ENCODE data around the gene ZC3H12D.

Gene ZC3H12D

GRCh38 chr6:149443411-149444181 lies 41.2 kb downstream of the ZC3H12D start:
- DNase-seq (ENCODE audit: low spot score) = no peak

- no peak for DNase-seq (ENCODE audit: low spot score)
Measured at GRCh38 chr6:149441740-149442139, 43.1 kb downstream of the ZC3H12D start.

DNA sequence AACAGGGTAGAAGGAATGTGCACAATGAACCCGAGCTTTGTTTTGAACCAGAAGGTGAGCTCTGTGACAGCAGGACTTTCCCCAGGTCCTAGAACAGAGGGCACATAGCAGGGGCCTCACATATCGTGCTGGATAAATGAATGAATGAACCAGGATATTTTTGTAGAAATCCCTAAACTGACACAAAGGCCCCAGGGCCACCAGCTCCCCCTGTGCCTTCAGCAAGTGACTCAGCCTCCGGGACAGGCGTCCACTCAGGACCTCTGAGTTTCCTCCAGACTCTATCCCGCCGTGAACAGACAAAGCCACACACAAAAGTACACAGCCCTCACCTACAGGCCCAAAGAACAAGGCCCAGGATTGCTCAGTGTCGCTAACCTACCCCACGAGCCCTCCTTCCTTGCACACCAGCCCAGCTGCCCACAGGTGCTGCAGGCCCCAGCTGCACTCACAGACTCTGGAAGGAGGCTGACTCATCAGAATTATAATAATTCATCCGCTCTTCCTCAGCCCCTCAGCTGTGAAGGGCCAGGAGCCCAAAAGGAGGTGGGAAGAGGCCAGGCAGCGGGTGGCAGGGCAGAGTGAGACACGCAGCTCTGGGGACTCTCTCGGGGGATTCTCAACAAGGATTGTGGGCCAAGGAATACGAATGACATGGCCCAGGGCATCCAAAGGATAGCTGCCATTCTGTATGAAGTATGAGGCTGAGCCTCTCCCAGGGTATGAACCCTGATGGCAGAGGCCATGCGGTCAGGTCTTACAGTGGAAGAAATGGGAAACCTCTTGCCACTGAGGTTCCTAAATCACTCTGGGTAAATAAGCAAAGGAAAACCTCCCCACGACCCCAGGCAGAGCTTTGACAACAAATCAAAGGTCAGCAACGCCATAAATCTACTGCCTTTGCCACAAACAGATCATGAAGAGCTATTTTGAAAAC lies 43.8 kb downstream of the ZC3H12D start:
- no peak for DNase-seq (ENCODE audit: low spot score)

- no peak for DNase-seq (ENCODE audit: low spot score)
Measured at GRCh38 chr6:149439626-149440025, 45.2 kb downstream of the ZC3H12D start.

GRCh38 chr6:149438855-149439254 lies 46.0 kb downstream of the ZC3H12D start:
- no peak for DNase-seq (ENCODE audit: low spot score)

GRCh38 chr6:149437212-149437611 lies 47.6 kb downstream of the ZC3H12D start:
- no peak for DNase-seq (ENCODE audit: low spot score)

GRCh38 chr6:149436647-149437046 lies 48.2 kb downstream of the ZC3H12D start:
- DNase-seq (ENCODE audit: low spot score) = no peak

DNA sequence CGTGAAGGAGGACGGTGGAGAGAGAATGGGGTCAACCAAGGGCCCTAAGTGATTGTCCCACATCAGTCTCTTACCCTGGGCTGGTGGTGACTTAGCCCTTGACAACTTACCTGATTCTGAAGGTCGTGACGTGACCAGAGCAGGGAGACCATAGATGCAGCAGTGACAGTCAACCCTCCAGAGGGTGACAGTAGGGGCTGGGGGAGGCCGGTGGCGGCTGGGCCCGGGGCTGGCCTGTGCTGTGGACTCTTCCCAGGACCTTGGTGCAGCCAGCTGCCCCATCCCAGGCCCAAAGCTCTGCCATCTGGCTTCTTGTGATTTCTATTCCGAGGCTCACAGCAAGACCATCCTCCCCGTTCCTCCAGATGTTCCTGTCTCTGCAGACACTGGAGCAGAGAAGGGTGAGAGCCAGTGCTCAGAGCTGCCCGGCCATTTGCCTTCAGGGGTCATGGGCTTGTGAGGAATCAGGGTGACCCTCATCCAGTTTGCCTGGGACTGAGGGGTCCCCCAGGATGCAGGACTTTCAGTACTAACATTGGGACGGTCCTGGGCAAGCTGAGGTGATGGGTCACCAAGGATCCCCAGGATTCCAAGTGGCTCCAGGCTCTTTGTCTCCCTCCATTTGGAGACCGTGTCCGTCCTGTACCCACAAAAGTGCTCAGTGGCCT lies 48.8 kb downstream of the ZC3H12D start:
- DNase-seq (ENCODE audit: low spot score) = no peak

DNA sequence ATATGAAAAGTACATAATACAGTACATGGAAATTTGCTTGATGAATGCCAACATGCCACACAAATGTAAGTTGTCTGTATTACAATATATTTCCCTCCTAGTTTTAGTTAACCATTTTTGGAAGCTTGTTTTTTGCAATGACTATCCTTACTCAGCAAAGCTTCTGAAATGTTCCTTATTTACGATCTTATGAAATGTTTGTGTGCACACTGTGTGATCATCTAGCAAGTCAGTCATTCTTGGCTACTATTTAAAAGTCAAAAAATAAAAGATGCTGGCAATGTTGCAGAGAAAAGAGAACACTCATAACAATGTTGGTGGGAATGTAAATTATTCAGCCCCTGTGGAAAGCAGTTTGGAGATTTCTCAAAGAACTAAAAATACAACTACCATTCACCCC lies 50.9 kb downstream of the ZC3H12D start:
- DNase-seq (ENCODE audit: low spot score) = no peak

- DNase-seq (ENCODE audit: low spot score) = no peak
Measured at GRCh38 chr6:149433405-149433804, 51.4 kb downstream of the ZC3H12D start.

- peak; percentile 96 for DNase-seq (ENCODE audit: low spot score)
Measured at GRCh38 chr6:149431905-149432775, 52.7 kb downstream of the ZC3H12D start.

GRCh38 chr6:149429427-149430360 lies 55.1 kb downstream of the ZC3H12D start:
- no peak for DNase-seq (ENCODE audit: low spot score)

GRCh38 chr6:149428606-149429005 lies 56.2 kb downstream of the ZC3H12D start:
- DNase-seq (ENCODE audit: low spot score) = no peak

DNA sequence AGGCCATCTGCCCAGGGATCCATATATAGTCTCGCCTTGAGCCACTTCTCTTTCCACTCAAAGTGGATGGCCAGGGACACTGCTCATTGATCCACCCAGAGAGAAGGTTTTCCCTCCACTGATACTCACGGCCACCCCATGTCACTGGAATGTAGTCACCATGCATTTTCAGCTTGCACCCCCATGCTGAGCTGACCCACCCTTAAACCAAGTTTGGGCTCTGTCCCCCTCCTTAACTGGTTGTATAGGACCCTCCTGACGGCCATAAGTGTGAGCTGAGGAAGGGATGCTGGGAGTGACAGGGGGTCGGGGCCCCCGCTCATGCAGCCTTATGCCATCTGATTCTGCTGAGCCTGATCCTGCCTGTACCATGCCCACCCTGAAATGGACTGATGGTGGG lies 59.1 kb downstream of the ZC3H12D start:
- no peak for DNase-seq (ENCODE audit: low spot score)

DNA sequence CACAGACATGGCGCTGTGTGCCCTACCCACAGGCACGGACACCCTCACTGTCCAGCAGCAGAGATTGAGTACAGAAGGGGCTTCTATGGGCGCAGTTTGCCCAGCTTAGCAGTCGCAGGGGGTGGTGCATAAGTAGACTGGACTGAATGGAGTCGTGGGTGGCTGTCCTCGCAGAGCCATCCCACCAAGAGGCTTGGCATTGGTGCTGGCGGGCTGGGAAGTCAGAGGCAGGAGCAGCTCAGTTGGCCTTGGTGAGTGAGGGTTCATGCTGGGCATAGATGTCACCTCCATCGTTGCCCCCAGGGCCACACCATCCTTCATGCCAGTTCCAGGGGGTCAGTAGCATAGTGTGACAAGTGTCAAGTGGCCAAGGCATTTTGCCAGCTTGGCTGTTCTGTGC lies 59.6 kb downstream of the ZC3H12D start:
- DNase-seq (ENCODE audit: low spot score) = no peak

GRCh38 chr6:149423964-149424440 lies 60.8 kb downstream of the ZC3H12D start:
- DNase-seq (ENCODE audit: low spot score) = no peak

DNA sequence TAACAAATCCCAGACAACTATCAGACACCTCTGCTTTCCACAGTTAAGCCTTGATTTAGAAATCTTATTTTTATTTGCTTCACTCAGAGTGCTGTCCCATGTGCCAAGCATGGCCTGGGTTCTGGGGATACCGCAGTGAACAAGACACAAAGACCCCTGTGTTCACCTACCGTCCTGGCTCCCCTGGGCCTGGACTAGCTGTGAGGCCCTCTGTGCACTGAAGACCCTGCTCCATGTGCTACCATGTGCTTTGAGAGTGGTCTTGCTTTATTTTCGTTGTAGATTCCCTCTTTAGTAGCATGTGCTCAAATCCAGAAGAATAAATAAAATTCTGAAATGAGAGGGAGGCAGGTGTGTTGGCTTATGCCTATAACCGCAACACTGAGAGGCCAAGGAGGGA lies 62.2 kb downstream of the ZC3H12D start:
- DNase-seq (ENCODE audit: low spot score) = no peak

DNA sequence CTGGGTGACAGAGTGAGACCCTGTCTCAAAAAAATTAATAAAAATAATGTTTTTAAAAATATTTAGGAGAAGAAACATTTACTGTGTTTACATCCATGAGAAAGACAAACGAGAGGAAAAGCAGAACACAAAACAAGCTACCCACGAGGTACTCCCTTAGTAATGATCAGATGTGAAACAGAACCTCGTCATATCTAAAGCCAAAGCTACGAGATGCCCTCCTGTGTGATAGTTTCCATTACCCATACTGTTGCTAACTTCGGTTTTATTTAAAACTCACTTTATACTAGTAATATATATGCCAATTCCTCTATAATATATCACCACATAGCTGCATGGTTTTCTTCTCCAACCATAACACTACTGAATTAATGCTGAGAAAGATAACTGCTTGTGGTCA lies 63.7 kb downstream of the ZC3H12D start:
- no peak for DNase-seq (ENCODE audit: low spot score)

DNA sequence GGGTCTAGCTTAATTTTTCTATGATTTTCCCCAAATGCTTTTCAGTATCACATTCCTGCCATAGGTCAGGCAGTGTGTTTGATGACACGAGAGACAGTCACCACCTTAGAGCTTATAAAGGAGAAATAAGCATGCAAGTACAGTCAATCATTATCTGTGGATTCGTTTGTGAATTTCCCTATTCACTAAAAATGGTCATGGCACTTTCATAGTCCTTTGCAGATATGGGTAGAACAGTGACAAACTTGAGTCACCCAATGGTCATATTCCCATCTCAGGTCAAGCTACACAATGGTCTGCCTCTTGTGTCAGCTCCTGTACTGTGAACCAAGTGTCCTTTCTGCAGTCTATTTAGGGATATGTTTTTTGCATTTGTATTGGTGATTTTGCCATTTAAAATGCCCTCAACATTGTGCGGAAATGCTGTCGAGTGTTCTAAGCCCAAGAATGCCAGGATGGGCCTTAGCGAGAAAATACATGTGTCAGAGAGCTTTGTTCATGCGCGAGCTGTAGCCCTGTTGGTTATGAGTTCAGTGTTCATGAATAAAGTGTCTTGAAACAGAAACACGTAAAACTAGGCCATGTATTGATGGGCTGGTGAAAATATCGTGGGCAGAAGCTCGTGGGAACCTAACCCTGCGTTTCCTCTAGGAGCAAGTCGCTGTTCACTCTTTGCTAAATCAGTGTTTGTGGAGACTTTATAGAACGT lies 65.0 kb downstream of the ZC3H12D start:
- no peak for DNase-seq (ENCODE audit: low spot score)

DNA sequence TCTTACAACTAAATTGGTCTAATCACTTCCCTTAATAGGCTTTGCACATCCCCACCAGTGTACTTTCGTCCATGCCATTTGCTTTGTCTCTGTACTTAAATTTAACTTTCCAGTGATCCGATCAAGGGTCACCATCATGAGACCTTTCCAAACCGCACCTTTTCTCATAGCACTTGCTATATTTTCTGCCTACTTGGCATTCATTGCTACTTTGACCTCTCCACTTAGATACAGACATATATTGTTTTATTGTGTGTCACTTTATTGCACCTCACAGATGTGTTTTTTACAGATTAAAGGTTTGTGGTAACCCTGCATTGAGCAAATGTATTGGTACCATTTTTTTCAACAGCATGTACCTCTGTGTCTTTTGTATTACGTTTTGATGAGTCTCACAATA lies 70.0 kb downstream of the ZC3H12D start:
- no peak for DNase-seq (ENCODE audit: low spot score)
